Retinal pigment epithelial cell (primary cell): ENCODE results near the gene RAB10.

Experiments
- DNase-seq: peaks from one replicate; pipeline ENCODE4 v3.0.0-alpha.2; 2010; ENCODE audit warnings: low read depth
- H3K4me3 ChIP-seq: 2 replicates; pipeline ENCODE4 v1.5.1; 2011; ENCODE audit warnings: mild to moderate bottlenecking, low read length, control low read depth, moderate library complexity
- TF ChIP-seq, protein P1 (sequence below): conservative IDR thresholded peaks from 2 replicates; pipeline ENCODE4 v1.5.1; 2011; ENCODE audit warnings: low read depth, low read length, control low read depth, inconsistent platforms

RAB10 gene

DNA sequence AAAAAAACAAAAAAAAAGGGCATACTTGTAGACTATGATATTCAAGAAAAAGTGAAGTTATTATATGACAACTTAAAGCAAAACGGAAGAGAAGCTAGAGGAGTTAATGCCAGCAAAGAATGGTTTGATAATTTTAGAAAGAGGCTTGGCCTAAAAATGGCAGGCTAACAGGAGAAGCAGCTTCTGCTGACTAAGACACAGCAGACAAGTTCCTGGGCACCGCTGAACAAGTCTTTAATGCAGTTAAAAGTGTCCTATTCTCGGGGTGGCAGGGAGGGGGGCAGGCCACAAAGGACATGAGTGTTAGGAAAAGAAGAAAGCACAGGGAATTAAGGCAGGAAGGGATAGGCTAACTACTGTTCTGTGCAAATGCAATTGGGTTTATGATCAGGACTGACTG is 88.7 kb downstream of the RAB10 start:
- no peak for DNase-seq
- TF ChIP-seq, protein P1, sequence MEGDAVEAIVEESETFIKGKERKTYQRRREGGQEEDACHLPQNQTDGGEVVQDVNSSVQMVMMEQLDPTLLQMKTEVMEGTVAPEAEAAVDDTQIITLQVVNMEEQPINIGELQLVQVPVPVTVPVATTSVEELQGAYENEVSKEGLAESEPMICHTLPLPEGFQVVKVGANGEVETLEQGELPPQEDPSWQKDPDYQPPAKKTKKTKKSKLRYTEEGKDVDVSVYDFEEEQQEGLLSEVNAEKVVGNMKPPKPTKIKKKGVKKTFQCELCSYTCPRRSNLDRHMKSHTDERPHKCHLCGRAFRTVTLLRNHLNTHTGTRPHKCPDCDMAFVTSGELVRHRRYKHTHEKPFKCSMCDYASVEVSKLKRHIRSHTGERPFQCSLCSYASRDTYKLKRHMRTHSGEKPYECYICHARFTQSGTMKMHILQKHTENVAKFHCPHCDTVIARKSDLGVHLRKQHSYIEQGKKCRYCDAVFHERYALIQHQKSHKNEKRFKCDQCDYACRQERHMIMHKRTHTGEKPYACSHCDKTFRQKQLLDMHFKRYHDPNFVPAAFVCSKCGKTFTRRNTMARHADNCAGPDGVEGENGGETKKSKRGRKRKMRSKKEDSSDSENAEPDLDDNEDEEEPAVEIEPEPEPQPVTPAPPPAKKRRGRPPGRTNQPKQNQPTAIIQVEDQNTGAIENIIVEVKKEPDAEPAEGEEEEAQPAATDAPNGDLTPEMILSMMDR, result no peak
- H3K4me3 ChIP-seq, result no peak overlapping the region

GRCh38 chr2:26123426-26123825 is 89.5 kb downstream of the RAB10 start:
- no peak overlapping the region for H3K4me3 ChIP-seq
- TF ChIP-seq, protein P1, result no peak
- DNase-seq, result no peak

DNA sequence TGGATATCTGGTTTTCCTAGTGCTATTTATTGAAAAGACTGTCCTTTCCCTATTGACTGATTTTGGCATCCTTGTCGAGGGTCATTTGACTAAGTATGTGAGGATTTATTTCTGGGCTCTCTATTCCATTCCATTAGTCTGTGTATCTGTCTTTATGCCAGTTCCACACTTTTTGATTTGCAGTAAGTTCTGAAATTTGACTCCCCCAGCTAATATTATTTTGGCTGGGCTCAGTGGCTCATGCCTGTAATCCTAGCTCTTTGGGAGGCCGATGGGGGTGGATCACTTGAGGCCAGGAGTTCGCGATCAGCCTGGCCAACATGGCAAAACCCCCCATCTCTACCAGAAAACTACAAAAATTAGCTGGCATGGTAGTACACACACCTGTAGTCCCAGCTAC is 92.2 kb downstream of the RAB10 start:
- no peak for DNase-seq
- TF ChIP-seq, protein P1, result no peak
- H3K4me3 ChIP-seq, result no peak overlapping the region

DNA sequence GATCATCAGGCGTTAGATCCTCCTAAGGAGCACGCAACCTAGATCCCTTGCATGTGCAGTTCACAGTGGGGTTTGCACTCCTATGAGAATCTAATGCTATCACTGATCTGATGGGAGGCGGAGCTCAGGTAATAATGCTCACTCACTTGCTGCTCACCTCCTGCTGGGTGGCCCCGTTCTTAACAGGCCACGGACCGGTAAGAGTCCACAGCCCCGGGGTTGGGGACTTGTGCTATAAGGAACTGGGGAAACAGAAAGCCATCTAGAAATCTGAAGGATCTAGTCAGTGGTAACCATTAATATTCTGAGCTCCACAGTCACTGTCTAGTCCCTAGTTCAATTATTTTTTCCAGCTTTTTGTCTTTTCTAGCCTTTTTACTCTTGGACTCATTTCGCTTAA is 94.3 kb downstream of the RAB10 start:
- TF ChIP-seq, protein P1, result no peak

DNA sequence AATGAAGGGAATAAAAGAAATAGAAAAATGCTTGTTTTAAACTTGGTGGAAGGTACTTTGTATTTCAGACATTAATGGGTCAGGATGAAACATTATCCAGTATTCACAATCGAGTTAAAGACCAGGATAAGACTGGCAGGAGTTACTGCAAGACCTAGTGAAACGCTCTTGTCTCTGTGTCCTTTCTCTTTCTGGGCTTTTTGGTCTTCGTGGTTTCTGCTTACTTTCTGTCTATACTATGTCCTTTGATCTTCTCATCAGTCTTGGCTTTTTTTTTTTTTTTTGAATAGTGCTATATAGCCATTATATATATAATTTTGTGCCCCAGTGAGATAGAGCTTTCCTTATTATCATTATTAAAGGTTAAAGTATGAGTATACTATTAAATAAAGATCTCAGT is 96.9 kb downstream of the RAB10 start:
- no peak for DNase-seq
- no peak overlapping the region for H3K4me3 ChIP-seq
- TF ChIP-seq, protein P1, result no peak

More for the DNA sequence above, 94.3 kb downstream of the RAB10 start:
- no peak overlapping the region for H3K4me3 ChIP-seq
- no peak for DNase-seq

DNA sequence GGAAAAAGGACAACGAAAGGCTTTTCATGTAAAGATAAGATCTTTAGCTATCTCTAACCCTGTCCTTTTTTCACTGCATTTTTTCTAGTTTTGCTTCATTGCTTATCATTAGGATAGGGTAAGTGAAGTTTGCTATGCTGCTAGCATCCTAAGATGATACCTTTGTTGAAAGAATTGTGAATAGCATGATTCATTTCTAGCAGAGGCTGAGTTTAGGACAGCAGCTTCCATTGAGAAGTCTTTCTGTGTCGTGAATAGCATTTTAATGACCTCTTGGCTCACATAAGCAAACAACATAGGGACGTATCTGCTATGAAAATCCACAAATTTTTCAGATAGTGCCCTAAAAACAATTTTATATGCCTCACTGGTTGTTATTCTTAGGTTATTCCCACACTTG is 102.6 kb downstream of the RAB10 start:
- no peak for DNase-seq
- no peak overlapping the region for H3K4me3 ChIP-seq
- TF ChIP-seq, protein P1, result no peak

DNA sequence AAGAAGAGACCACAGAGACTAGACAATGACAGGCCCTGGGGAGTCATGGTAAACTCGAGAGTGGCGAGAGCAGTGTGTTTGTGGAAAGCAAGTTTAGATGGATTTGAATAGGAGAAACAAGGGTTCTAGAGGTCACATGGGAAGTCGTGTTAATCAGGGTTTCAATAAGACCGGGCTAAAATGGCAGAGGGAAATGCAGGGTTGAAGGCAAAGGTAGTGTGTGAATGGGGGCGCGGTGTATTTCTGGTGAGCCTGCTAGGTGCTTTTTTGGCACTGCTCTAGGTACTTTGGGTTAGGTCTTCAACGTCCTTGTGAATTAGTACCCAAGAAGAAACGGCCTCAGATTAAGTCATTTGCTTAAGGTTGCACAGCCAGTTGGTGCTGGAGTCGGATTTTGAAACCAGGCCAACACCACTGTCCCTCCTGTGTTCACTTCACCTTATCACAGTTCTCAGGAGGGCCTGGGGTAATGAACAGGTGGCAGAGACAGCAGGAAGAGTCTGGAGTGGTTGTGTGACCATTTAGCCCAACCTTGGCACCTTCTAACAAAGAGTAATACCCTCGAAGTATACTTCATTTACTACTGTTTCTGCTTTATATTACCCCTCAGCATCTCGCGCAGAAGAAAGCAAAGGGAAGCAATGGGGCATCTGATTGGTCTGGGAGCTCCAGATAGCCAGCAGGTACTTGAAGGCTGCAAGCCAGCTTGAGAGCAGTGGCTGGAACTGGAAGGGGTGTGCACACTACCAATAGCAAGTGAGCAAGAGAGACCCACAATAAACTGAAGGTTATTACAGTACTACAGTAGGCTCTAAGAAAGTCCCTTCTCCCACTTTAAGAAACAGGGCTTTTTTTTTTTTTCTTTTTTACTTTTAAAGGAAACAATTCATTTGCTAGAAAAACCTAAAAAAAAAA is 105.6 kb downstream of the RAB10 start:
- no peak for DNase-seq
- TF ChIP-seq, protein P1, result no peak
- H3K4me3 ChIP-seq, result no peak overlapping the region
